Upper lobe of left lung (tissue), 4 donors: ENCODE results near the gene NT5C2.

Source experiments
- EP300 ChIP-seq, 4 donors: sonication (generic); formaldehyde crosslinking; IDR thresholded peaks; one replicate each; pipeline ENCODE4 v1.5.1; 2017; ENCODE audit warnings: antibody characterized with exemption in 4 of 4, control low read depth in 2 of 4
- POLR2AphosphoS5 ChIP-seq, 2 donors: sonication (generic); formaldehyde crosslinking; IDR thresholded peaks; one replicate each; pipeline ENCODE4 v1.5.1; 2017; ENCODE audit warnings: antibody characterized with exemption in 2 of 2
- TF ChIP-seq, protein P1 (sequence below), 6 experiments: fragments of 450-650 bp in 4 of 6; fragments of 200-600 bp in 2 of 6; sonication (generic) in 2 of 6; IDR thresholded peaks; one replicate each; pipeline ENCODE4 v1.5.1; 2016 to 2019; ENCODE audit warnings: antibody characterized with exemption in 6 of 6

DNA sequence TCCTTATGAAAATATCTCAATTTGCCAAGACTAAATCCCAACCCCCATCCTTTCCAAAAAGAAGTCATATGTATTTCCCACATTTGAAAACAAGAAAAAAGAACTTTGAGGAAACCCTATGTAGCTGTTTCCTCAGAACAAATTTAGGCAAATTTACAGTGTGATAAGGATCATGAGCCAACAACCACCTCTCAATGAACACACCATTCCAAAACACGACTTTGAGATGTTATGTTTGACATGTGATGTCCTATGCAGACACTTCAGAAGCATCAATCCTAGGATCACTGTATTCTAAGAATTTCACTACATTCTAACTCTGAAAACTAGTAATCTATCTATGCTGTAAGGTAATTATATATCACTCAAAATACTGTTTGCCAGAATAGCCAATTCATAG lies 62.2 kb downstream of the NT5C2 start:
- TF ChIP-seq, protein P1, sequence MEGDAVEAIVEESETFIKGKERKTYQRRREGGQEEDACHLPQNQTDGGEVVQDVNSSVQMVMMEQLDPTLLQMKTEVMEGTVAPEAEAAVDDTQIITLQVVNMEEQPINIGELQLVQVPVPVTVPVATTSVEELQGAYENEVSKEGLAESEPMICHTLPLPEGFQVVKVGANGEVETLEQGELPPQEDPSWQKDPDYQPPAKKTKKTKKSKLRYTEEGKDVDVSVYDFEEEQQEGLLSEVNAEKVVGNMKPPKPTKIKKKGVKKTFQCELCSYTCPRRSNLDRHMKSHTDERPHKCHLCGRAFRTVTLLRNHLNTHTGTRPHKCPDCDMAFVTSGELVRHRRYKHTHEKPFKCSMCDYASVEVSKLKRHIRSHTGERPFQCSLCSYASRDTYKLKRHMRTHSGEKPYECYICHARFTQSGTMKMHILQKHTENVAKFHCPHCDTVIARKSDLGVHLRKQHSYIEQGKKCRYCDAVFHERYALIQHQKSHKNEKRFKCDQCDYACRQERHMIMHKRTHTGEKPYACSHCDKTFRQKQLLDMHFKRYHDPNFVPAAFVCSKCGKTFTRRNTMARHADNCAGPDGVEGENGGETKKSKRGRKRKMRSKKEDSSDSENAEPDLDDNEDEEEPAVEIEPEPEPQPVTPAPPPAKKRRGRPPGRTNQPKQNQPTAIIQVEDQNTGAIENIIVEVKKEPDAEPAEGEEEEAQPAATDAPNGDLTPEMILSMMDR (IDR thresholded peaks at IDR 0.05) = no peak
- TF ChIP-seq POLR2AphosphoS5 (IDR thresholded peaks at IDR 0.05) (no peak), EP300 (IDR thresholded peaks at IDR 0.05) (no peak)
